DMS 273 treated with DMSO at 0.1 percent for 48 hours (cell line): ENCODE results near the gene CALY.
A peak's percentile ranks its signal among the peaks of the same experiment; 100 is the strongest.
"Not testable (repeated sequence)": the region's sequence is repeated elsewhere in the genome, so short reads cannot be mapped to it uniquely, and the experiment has no call there.

Experiments
- DNase-seq: peaks from one replicate; lab custom pipeline; 2025; lab: John Stamatoyannopoulos, UW

Gene CALY

GRCh38 chr10:133329491-133330202, 7.0 kb downstream of the CALY start:
- DNase-seq: peak; percentile 24

GRCh38 chr10:133328358-133329343, 8.0 kb downstream of the CALY start:
- DNase-seq: no peak

GRCh38 chr10:133327651-133328357, 8.9 kb downstream of the CALY start:
- no peak for DNase-seq

- no peak for DNase-seq
These were observed 9.7 kb downstream of the CALY start for GRCh38 chr10:133326745-133327650.

DNA sequence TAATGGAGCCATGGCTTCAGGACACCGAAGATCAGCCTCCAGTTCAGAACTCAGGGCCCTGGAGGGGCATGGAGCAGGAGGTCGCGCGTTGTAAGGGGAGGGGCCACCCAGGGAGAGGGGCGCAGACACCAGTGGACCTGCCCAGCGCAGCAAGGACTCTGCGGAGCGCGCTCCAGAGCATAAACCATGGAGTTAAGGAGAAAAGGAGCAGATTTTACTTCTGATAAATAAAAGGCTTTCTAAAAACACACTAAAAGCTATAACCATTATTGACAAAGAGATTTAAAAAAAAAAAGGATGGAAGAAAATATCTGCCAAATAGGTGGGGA, 10.5 kb downstream of the CALY start:
- no peak for DNase-seq

DNA sequence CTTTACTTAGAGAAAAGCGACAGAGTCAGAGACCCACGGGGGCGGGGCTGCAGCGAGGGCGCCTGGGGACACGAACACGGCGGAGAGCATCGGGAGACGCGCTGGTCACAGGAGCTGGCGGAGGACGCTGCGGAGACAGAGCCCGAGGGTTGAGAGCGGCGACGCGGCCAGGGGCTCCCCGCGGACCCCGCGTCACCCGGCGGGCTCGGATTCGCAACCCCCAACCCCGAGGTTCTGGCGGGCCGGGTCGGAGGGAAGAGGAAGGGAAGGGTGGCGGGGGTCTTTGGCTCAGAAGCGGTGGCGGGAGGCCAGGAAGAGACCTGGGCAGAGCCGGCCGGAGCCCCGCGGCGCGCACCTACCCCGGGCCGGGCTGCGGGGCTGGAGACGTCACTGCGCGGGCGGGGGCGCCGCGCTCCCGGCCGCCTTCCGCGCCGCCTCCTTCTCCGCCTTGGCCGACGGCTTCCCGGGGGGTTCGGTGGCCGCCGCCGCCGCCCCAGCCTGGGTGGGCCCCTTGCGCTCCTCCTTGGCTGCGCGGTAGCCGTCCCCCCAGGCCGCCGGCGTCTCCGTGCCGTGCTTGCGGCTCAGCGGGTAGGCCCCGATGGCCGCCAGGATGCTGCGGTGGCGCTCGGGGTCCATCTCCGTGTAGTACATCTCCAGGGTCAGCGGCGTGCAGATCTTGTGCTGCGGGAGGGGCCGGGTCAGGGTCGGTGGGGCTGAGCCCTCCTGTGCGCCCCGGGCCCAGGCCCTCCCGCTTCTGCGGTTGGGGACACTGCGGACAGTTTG, 11.1 kb downstream of the CALY start:
- DNase-seq: no peak

GRCh38 chr10:133324857-133325260, 11.8 kb downstream of the CALY start:
- DNase-seq: no peak

GRCh38 chr10:133324198-133324792, 12.4 kb downstream of the CALY start:
- no peak for DNase-seq

GRCh38 chr10:133322064-133322709, 14.5 kb downstream of the CALY start:
- DNase-seq: not testable (repeated sequence)

GRCh38 chr10:133320852-133321422, 15.8 kb downstream of the CALY start:
- not testable (repeated sequence) for DNase-seq

DNA sequence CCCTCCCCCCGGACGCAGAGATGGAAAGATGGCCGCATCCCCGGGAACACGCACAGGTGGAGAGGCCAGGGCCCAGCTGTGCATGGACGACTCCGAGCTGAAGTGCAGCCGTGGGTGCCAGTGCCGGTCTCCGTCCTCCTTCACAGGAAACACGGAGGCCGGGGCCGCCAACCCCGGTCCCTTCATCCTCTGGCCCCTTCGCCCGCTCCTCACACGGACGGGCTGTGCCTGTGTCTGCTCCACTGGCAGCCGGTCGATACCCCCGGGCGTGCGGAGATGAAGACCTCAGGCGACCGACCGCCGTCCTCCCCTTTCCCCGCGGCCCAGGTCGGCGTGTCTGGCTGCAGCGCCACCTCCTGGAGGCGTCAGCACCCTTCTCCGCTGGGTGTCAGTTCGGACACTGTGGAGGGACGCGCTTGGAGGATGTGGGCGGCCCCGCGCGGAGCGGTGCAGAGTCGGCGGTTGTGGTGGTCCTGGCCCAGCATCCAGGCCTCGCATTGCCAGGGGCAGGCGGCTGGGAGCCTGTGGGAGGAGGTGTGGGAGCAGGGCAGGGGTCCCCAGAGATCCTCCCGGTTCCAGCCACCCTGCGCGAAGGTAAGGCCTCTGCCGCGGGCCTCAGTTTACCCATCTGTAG, 18.1 kb downstream of the CALY start:
- no peak for DNase-seq

DNA sequence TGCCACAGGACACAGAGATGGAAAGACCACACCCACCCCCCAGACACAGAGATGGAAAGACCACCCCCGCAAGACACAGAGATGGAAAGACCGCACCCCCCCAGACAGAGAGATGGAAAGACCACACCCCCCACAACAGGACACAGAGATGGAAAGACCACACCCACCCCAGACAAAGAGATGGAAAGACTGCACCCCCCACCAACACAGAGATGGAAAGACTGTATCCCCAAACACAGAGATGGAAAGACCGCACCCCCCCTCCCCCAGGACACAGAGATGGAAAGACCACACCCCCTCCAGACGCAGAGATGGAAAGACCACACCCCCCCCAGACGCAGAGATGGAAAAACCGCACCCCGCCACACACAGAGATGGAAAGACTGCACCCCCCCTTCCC, 20.0 kb downstream of the CALY start:
- no peak for DNase-seq

DNA sequence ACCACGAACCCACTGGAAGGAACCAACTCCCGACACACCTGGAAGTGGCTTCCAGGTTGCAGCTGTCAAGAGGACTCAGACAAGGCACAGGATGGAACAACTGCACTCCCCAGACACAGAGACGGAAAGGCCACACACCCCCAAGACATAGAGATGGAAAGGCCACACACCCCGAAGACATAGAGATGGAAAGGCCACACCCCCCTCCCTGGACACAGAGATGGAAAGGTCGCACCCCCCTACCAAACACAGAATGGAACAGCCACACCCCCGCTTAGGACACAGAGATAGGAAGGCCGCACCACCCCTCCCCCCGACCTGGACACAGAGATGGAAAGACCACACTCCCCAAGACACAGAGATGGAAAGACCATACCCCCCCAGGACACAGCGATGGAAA, 20.4 kb downstream of the CALY start:
- DNase-seq: no peak

DNA sequence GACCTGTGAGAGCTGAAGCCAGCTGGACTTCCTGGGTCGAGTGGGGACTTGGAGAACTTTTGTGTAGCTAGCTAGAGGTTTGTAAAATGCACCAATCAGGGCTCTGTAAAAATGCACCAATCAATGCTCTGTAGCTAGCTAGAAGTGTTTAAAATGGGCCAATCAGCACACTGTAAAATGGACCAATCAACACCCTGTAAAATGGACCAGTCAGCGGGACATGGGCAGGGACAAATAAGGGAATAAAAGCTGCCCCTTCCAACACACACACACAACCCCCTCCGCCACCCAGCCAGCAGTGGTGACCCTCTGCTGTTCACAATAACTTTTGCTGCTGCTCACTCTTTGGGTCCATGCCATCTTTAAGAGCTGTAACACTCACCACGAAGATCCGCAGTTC, 20.8 kb downstream of the CALY start:
- no peak for DNase-seq

DNA sequence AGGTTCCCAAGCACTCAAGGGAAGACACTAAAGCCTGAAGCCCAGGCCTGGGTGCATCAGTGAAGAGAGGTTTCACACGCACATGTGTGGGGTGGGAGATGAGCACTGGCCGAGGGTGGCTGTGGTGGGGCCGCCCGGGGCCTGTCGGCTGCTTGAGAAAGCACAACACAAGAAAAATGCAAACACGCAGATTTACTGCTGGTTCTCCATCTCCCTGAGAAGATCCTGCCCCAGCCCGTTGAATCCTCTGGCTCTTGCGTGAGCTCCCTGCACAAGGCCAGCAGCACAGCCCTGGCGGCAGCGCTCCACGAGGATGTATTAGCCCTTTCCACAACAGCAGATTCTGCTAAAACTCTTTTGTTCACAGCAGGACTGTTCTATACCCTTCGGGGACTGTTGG, 21.8 kb downstream of the CALY start:
- no peak for DNase-seq

DNA sequence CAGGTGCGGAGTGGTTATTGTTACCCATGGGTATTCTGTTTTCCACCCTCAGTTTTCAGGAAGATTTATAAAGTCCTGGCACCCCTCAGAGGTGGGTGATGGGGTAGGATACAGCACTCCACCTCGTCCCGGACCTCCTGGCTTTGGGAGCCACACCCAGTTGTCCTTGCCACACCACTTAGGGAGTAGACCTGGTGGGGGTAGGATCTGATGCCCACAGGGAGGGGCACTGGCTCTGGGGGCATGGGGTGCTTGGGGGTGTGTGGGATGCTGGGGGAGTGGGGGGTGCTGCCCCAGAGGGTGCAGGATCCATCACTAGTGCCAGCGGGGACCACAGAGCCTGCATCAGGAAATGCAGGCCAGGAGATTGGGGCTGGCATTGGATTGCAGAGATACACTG, 23.5 kb downstream of the CALY start:
- no peak for DNase-seq

GRCh38 chr10:133312769-133313145, 23.9 kb downstream of the CALY start:
- DNase-seq: no peak

DNA sequence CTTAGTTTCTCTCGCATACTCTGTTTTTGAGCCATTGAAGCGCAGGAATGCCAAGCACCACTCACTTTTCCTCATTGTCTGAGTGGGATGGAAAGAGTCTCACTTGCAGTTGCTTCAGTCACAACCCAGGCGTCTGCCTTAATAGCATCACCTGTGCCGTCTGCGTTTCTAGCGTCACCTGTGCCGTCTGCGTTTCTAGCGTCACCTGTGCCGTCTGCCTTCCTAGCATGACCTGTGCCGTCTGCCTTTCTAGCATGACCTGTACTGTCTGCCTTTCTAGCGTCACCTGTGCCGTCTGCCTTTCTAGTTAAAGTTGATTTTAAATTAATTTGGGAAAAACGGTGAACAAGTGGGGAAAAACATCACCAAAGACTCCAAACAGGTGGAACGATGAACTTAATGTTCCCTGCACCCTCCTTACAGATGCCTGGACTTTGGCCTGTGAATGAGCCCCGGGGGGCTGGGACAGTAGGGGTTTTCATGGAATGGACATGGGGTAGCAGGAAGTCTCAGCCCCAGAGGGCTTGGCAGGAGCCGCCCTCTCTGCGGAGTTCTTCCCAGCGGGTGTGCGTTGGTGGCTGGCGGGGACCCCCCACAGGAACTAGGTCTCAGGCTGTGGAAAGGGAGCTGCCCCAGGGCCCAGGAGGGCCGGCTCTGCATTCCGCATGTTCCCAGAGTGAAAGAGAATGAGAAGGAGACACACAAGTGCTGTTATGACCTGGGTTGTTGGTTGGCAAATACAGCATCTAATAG, 24.5 kb downstream of the CALY start:
- DNase-seq: no peak
